ENCODE measurements around the gene SPINK1. TPM values are rescaled to one million over a fixed set of nuclear protein-coding genes. Genes with fewer than 3 reads are reported as not detected.

The SPINK1 gene
- total and polyA plus RNA-seq, 2 of the 13 experiments (the other 11 are each of a cell fraction or from before 2014, with no cell fraction given): 14.7 to 17.1 TPM

DNA sequence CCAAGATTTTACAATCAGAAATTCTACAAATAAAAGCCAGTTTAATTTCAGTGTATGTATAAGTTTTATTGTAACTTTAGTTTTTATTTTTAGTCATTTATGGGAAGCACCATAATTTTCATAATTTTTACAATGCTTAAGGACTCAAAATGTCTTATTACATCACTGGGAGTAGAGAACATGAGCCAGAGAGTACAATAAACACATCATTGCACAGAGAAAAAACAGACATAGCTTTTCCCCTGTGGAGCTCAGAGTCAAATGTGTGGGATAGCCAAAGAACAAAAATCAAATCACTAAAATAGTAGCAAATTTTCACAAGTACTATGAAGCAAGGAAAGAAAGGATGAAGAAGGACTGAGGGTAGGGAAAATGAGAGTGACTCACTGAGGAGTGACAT is 43.4 kb downstream of the SPINK1 start (continued):
- no peak for TF ChIP-seq ZNF10 (CRISPR knock-in tag; IDR thresholded peaks at IDR 0.05; ENCODE audit: borderline replicate concordance, low read depth)
- TF ChIP-seq ARHGAP35 (CRISPR knock-in tag; IDR thresholded peaks at IDR 0.05; ENCODE audit: borderline replicate concordance): no peak
- TF ChIP-seq ZNF460 (CRISPR knock-in tag; IDR thresholded peaks at IDR 0.05; ENCODE audit: borderline replicate concordance): no peak

DNA sequence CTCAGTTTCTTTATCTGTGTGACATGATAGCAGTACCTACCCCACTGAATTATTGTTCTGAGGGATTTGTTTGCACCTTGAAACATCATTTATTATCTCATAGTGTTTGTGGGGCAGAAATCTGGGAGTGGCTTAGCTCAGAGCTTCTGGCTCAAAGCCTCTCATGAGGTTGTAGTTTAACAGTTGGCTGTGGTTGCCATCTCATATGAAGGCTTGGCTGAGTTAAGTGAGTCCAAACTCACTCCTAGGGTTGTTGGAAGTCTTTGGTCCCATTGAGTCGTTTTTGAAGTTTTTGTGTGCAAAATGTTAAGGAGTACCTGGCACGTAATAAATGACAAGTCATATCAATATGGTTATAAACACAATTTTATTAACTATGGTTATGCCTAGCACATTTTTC is 45.3 kb downstream of the SPINK1 start:
- no peak for DNase-seq (ENCODE audit: low spot score)
- H3K9ac ChIP-seq (ENCODE audit: insufficient read depth, low read depth, low read length): no peak overlapping the region
- no peak overlapping the region for H2AFZ ChIP-seq (ENCODE audit: low read length)
- TF ChIP-seq, protein P1, sequence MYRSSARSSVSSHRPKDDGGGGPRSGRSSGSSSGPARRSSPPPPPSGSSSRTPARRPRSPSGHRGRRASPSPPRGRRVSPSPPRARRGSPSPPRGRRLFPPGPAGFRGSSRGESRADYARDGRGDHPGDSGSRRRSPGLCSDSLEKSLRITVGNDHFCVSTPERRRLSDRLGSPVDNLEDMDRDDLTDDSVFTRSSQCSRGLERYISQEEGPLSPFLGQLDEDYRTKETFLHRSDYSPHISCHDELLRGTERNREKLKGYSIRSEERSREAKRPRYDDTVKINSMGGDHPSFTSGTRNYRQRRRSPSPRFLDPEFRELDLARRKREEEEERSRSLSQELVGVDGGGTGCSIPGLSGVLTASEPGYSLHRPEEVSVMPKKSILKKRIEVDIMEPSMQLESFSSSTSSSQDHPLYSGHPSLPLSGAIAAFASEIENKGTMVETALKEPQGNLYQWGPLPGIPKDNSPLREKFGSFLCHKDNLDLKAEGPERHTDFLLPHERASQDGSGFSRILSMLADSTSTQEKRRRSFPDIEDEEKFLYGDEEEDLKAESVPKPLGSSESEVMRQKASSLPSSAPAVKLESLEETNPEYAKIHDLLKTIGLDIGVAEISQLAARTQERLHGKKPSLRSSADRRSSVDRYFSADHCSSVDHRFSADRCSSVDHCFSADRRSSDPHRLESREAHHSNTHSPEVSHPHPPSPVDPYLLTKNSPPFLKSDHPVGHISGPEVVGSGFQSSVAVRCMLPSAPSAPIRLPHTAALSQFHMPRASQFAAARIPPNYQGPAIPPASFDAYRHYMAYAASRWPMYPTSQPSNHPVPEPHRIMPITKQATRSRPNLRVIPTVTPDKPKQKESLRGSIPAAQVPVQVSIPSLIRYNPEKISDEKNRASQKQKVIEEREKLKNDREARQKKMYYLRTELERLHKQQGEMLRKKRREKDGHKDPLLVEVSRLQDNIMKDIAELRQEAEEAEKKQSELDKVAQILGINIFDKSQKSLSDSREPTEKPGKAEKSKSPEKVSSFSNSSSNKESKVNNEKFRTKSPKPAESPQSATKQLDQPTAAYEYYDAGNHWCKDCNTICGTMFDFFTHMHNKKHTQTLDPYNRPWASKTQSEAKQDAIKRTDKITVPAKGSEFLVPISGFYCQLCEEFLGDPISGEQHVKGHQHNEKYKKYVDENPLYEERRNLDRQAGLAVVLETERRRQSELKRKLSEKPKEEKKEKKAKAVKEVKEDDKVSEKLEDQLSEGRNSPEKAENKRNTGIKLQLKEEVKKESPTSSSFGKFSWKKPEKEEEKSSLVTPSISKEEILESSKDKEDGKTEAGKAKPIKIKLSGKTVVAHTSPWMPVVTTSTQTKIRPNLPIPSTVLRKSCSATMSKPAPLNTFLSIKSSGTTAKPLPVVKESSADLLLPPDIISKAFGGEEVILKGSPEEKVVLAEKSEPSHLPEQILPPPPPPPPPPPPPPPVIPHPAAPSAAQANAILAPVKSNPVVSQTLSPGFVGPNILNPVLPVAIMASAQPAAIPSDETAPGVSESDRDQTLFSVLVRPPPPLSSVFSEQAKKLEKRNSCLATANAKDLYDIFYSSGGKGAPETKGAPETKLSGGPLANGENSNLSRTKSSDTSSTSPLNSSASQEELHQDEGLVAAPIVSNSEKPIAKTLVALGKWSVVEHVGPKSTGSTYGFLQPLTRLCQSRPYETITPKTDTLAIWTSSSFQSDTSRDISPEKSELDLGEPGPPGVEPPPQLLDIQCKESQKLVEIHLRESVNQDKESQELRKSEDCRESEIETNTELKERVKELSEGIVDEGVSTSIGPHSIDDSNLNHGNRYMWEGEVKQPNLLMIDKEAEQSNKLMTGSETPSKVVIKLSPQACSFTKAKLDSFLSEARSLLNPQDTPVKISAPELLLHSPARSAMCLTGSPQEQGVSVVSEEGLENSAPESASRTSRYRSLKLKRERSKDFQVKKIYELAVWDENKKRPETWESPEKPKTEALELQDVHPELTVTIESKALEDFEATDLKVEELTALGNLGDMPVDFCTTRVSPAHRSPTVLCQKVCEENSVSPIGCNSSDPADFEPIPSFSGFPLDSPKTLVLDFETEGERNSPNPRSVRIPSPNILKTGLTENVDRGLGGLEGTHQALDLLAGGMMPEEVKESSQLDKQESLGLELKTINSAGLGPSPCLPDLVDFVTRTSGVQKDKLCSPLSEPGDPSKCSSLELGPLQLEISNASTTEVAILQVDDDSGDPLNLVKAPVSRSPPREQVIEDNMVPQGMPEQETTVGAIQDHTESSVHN (CRISPR knock-in tag; IDR thresholded peaks at IDR 0.05): no peak
- TF ChIP-seq ZBTB21 (CRISPR knock-in tag; IDR thresholded peaks at IDR 0.05) (no peak), ZNF75D (CRISPR knock-in tag; IDR thresholded peaks at IDR 0.05; ENCODE audit: borderline replicate concordance) (no peak), ZMYM3 (CRISPR knock-in tag; IDR thresholded peaks at IDR 0.05) (no peak), REL (CRISPR knock-in tag; conservative IDR thresholded peaks at IDR 0.05) (no peak), HDAC1 (CRISPR knock-in tag; IDR thresholded peaks at IDR 0.05) (no peak)
- TF ChIP-seq, protein P2, sequence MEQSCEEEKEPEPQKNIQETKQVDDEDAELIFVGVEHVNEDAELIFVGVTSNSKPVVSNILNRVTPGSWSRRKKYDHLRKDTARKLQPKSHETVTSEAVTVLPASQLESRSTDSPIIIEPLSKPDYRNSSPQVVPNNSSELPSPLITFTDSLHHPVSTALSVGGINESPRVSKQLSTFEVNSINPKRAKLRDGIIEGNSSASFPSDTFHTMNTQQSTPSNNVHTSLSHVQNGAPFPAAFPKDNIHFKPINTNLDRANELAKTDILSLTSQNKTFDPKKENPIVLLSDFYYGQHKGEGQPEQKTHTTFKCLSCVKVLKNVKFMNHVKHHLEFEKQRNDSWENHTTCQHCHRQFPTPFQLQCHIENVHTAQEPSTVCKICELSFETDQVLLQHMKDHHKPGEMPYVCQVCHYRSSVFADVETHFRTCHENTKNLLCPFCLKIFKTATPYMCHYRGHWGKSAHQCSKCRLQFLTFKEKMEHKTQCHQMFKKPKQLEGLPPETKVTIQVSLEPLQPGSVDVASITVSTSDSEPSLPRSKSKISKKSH (CRISPR knock-in tag; IDR thresholded peaks at IDR 0.05; ENCODE audit: borderline replicate concordance): no peak
- WGBS (ENCODE audit: low lambda C conversion rate): 50% methylated on average over 2 of the region's 2 CpGs
- in situ Hi-C loops (cut with HindIII; ENCODE audit: extremely low pct_ligation_motif_present, low pct_unique_long_range_greater_than_20kb) (no loop called here), intact Hi-C loops (cut with micrococcal nuclease; ENCODE audit: unreplicated experiment) (no loop called here)
- no peak overlapping the region for H3K4me2 ChIP-seq (ENCODE audit: low read depth, low read length)
- ChIA-PET CTCF (ENCODE audit: low intra/inter-chr PET ratio, low total read pairs) (no interaction called here), POLR2A (no interaction called here)
- no peak for FAIRE-seq
- H3K36me3 ChIP-seq (replicated peaks in 1 of 2; ENCODE audit: control insufficient read depth in 1 of 2, insufficient read depth in 2 of 2, low read length in 2 of 2): no peaks in the 10 kb centered on the region
- H3K4me1 ChIP-seq (ENCODE audit: insufficient read depth, low read length): no peaks in the 10 kb centered on the region
- H3K27me3 ChIP-seq (ENCODE audit: control insufficient read depth in 1 of 2, insufficient read depth in 2 of 2, low read length in 2 of 2): no peaks in the 10 kb centered on the region
- no peaks in the 10 kb centered on the region for H3K9me3 ChIP-seq (ENCODE audit: low read length)
- H3K79me2 ChIP-seq (ENCODE audit: insufficient read depth, low read length): no peaks in the 10 kb centered on the region
- no TSS peak for BruUV-seq (replicated peaks)
- no peak for ATAC-seq
- no peak overlapping the region for H3K4me3 ChIP-seq (replicated peaks in 1 of 3; ENCODE audit: insufficient read depth in 1 of 3, low read depth in 2 of 3, low read length in 3 of 3)
- H3K27ac ChIP-seq (ENCODE audit: extremely low read length, insufficient read depth, low read length): no peak overlapping the region
- H4K20me1 ChIP-seq (ENCODE audit: insufficient read depth, low read length): no peaks in the 10 kb centered on the region

All from HepG2 (cell line).